Peyer's patch (tissue), 4 donors: ENCODE measurements around the gene HOXD9. TPM values are rescaled to one million over a fixed set of nuclear protein-coding genes. Genes with fewer than 3 reads are reported as not detected.

Source experiments
- DNase-seq, 3 donors: peaks; one replicate each; pipeline ENCODE4 v3.0.0-alpha.2; 2017 to 2019
- H3K27ac ChIP-seq, 4 donors: fragments of 200-600 bp; sonication (generic); one replicate each; pipeline ENCODE4 v1.5.1; 2016 to 2019
- H3K27me3 ChIP-seq, 2 donors: fragments of 200-600 bp; sonication (generic); one replicate each; pipeline ENCODE4 v1.5.1; 2019
- H3K36me3 ChIP-seq, 3 donors: fragments of 200-600 bp; sonication (generic); one replicate each; pipeline ENCODE4 v1.5.1; 2016 to 2019
- H3K4me1 ChIP-seq, 4 donors: fragments of 200-600 bp; sonication (generic); one replicate each; pipeline ENCODE4 v1.5.1; 2016 to 2019
- H3K4me3 ChIP-seq, 4 donors: fragments of 200-600 bp; sonication (generic); 1 replicate in 3 of 4; 2 replicates in 1 of 4; pipeline ENCODE4 v1.5.1; 2016 to 2019; ENCODE audit warnings: mild to moderate bottlenecking in 1 of 4
- H3K9me3 ChIP-seq, 4 donors: fragments of 200-600 bp; sonication (generic); one replicate each; pipeline ENCODE4 v1.5.1; 2016 to 2019; ENCODE audit warnings: mild to moderate bottlenecking in 1 of 4
- POLR2A ChIP-seq, 2 donors: fragments of 450-650 bp; IDR thresholded peaks; one replicate each; pipeline ENCODE4 v1.5.1; 2017; ENCODE audit warnings: antibody characterized with exemption in 2 of 2, mild to moderate bottlenecking in 2 of 2, moderate library complexity in 2 of 2
- total RNA-seq, 4 donors: library from RNA; depleted of rRNA; stranded (reverse); fragments of >200 nt; gene quantifications; one replicate each; pipeline ENCODE4 v1.1.0, GENCODE V29; 2016
- TF ChIP-seq, protein P1 (sequence below), 6 experiments: fragments of 450-650 bp in 4 of 6; fragments of 200-600 bp in 2 of 6; sonication (generic) in 1 of 6; IDR thresholded peaks; one replicate each; pipeline ENCODE4 v1.5.1; 2017 to 2019; ENCODE audit warnings: antibody characterized with exemption in 6 of 6, mild to moderate bottlenecking in 3 of 6, moderate library complexity in 1 of 6

The HOXD9 gene
- total RNA-seq, 4 donors from 2014 or later, result 0.70 TPM; not detected in 3

GRCh38 chr2:176164611-176165369, 42.3 kb downstream of the HOXD9 start:
- TF ChIP-seq, protein P1, sequence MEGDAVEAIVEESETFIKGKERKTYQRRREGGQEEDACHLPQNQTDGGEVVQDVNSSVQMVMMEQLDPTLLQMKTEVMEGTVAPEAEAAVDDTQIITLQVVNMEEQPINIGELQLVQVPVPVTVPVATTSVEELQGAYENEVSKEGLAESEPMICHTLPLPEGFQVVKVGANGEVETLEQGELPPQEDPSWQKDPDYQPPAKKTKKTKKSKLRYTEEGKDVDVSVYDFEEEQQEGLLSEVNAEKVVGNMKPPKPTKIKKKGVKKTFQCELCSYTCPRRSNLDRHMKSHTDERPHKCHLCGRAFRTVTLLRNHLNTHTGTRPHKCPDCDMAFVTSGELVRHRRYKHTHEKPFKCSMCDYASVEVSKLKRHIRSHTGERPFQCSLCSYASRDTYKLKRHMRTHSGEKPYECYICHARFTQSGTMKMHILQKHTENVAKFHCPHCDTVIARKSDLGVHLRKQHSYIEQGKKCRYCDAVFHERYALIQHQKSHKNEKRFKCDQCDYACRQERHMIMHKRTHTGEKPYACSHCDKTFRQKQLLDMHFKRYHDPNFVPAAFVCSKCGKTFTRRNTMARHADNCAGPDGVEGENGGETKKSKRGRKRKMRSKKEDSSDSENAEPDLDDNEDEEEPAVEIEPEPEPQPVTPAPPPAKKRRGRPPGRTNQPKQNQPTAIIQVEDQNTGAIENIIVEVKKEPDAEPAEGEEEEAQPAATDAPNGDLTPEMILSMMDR (IDR thresholded peaks at IDR 0.05), result no peak
- no peak for TF ChIP-seq POLR2A (IDR thresholded peaks at IDR 0.05)
- H3K27me3 ChIP-seq, result no peaks in the 10 kb centered on the region
- H3K4me1 ChIP-seq, result peaks cover 0 to 12% (median 0%) of the 10 kb centered on the region in 4 donors
- H3K9me3 ChIP-seq, result no peaks in the 10 kb centered on the region
- H3K4me3 ChIP-seq, result peak overlapping the region in 2 of 4 donors; percentile 13 to 25
- H3K27ac ChIP-seq, result no peak overlapping the region
- no peaks in the 10 kb centered on the region for H3K36me3 ChIP-seq
- peak in 1 of 3 donors; percentile 47 for DNase-seq

DNA sequence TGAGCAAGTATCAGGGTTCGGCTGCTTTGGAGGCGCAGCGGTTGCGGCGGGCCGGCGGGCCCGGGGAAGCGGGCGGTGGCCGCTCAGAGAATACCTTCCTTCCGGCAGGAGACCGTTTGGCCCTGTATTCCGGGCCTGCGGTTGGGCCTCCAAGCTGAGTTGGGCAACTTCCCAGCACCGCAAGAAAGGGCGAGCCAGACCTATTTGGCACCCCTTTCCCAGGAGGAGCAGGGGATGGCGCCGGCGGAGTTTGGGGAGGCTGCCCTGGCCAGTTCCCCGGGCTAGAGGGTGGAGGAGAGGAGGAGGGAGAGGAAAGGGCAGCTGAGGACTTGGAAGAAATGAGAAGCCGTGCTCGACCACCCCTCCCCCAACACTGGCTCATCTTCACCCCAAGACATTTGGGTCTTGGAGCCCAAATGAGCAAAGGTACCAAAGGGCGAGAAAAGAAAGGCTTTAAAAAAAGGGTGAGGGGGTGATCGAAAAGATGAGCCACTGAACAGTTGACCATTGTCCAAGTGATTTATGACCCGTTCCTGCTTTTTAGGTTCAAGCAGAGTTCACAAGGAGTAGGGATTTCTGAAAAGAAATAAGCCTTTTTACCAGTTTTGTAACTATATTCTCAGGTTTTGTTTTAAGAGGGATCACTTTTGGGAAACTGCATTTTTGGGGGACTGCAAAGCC, 43.0 kb downstream of the HOXD9 start:
- Histone ChIP-seq H3K9me3 (no peaks in the 10 kb centered on the region), H3K36me3 (no peaks in the 10 kb centered on the region), H3K27ac (no peak overlapping the region), H3K27me3 (no peaks in the 10 kb centered on the region), H3K4me1 (peaks cover 0 to 6% (median 0%) of the 10 kb centered on the region in 4 donors), H3K4me3 (peak overlapping the region in 2 of 4 donors; percentile 13 to 25)
- TF ChIP-seq POLR2A (IDR thresholded peaks at IDR 0.05), result no peak
- TF ChIP-seq, protein P1 (IDR thresholded peaks at IDR 0.05), result no peak
- DNase-seq, result peak in 1 of 3 donors; percentile 38

DNA sequence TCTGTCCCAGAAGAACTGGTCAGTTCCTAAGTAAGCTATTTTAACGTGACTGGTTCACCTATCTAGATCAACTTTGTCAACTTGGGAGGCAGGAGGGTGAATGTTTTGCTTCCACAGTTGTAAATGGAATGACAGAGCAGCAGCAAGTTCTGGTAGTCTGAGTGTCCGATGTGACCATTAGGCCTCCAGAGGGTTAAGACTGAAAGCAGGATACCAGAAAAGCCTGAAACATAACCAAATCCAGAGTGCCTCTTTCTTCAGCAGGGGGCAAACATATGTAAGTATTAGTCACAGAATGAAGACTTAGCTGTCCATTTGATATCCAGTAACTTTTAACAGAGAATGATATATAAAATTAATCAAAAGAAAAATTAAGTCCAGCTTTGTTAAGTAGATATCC, 43.8 kb downstream of the HOXD9 start:
- Histone ChIP-seq H3K27ac (no peak overlapping the region), H3K4me1 (peaks cover 0 to 7% (median 0%) of the 10 kb centered on the region in 4 donors), H3K36me3 (no peaks in the 10 kb centered on the region), H3K9me3 (no peaks in the 10 kb centered on the region), H3K4me3 (no peak overlapping the region), H3K27me3 (no peaks in the 10 kb centered on the region)
- DNase-seq, result no peak
- TF ChIP-seq, protein P1 (IDR thresholded peaks at IDR 0.05), result no peak
- TF ChIP-seq POLR2A (IDR thresholded peaks at IDR 0.05), result no peak

DNA sequence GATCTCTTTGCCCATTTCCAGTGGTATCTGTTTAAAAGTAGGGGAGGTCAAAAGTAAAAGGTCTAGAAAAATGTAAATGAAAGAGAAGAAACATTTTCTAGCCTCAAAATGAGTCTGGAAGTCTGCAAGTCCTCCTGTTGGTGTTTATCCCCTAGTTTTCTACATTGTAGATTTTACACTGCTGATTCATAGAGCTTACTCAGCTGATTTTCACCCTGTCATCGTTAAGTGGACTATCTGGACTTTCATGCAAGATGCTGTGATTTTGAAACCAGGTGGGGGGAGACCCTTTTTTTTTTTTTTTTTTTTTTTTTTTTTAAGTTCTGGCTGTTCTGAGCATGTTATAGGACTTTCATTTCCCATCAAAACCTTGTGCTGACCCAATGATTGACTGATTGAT, 44.9 kb downstream of the HOXD9 start:
- peaks cover 0 to 15% (median 0%) of the 10 kb centered on the region in 4 donors for H3K4me1 ChIP-seq
- H3K4me3 ChIP-seq, result no peak overlapping the region
- no peaks in the 10 kb centered on the region for H3K36me3 ChIP-seq
- H3K27ac ChIP-seq, result no peak overlapping the region
- no peaks in the 10 kb centered on the region for H3K9me3 ChIP-seq
- DNase-seq, result no peak
- TF ChIP-seq POLR2A (IDR thresholded peaks at IDR 0.05), result no peak
- TF ChIP-seq, protein P1 (IDR thresholded peaks at IDR 0.05), result no peak
- no peaks in the 10 kb centered on the region for H3K27me3 ChIP-seq

GRCh38 chr2:176169181-176169580, 46.7 kb downstream of the HOXD9 start:
- Histone ChIP-seq H3K36me3 (no peaks in the 10 kb centered on the region), H3K27me3 (no peaks in the 10 kb centered on the region), H3K4me3 (no peak overlapping the region), H3K4me1 (peaks cover 0 to 16% (median 0%) of the 10 kb centered on the region in 4 donors), H3K27ac (no peak overlapping the region), H3K9me3 (no peaks in the 10 kb centered on the region)
- DNase-seq, result no peak
- no peak for TF ChIP-seq POLR2A (IDR thresholded peaks at IDR 0.05)
- TF ChIP-seq, protein P1 (IDR thresholded peaks at IDR 0.05), result no peak
